Endodermal cell (in vitro differentiated cells): Measurements from ENCODE around the gene GRB10. TPM values are rescaled to one million over a fixed set of nuclear protein-coding genes. Genes with fewer than 3 reads are reported as not detected.

Experiments used
- DNase-seq: peaks from one replicate; pipeline ENCODE4 v3.0.0-alpha.2; 2017
- H3K27ac ChIP-seq: 2 replicates; pipeline ENCODE4 v1.5.1; 2013; ENCODE audit warnings: mild to moderate bottlenecking, low read depth, low read length, moderate library complexity
- H3K27me3 ChIP-seq: 2 replicates; pipeline ENCODE4 v1.6.1; 2013; ENCODE audit warnings: mild to moderate bottlenecking, low read length, moderate library complexity; ENCODE audit not compliant: insufficient read depth, control insufficient read depth, poor library complexity, severe bottlenecking
- H3K36me3 ChIP-seq: 2 replicates; pipeline ENCODE4 v1.7.0; 2013; ENCODE audit warnings: mild to moderate bottlenecking, low read length, moderate library complexity; ENCODE audit not compliant: control insufficient read depth, insufficient read depth
- H3K4me1 ChIP-seq: one replicate; pipeline ENCODE4 v1.7.0; 2013; ENCODE audit warnings: low read length; ENCODE audit not compliant: control insufficient read depth, insufficient read depth
- H3K4me3 ChIP-seq: 2 replicates; pipeline ENCODE4 v1.5.1; 2013; ENCODE audit warnings: mild to moderate bottlenecking, low read length, moderate library complexity
- H3K9ac ChIP-seq: 2 replicates; pipeline ENCODE4 v1.6.1; 2013; ENCODE audit warnings: mild to moderate bottlenecking, low read length, moderate library complexity; ENCODE audit not compliant: poor library complexity, severe bottlenecking; ENCODE audit errors: extremely low read depth
- H3K9me3 ChIP-seq: 2 replicates; pipeline ENCODE4 v1.6.1; 2013; ENCODE audit warnings: mild to moderate bottlenecking, low read length, moderate library complexity; ENCODE audit not compliant: control insufficient read depth
- H3K27ac Mint-ChIP-seq: 2 replicates; pipeline ENCODE4 v1.8.0; 2020; ENCODE audit warnings: mixed read lengths
- H3K27me3 Mint-ChIP-seq: 2 replicates; pipeline ENCODE4 v1.8.0; 2021; ENCODE audit warnings: mild to moderate bottlenecking, mixed read lengths; ENCODE audit not compliant: insufficient read depth
- H3K36me3 Mint-ChIP-seq: 2 replicates; pipeline ENCODE4 v1.8.0; 2020; ENCODE audit warnings: low read depth, mixed read lengths
- H3K4me1 Mint-ChIP-seq: 2 replicates; pipeline ENCODE4 v1.8.0; 2020; ENCODE audit warnings: mixed read lengths
- H3K4me3 Mint-ChIP-seq: 2 replicates; pipeline ENCODE4 v1.8.0; 2020; ENCODE audit warnings: mild to moderate bottlenecking, moderate library complexity, mixed read lengths
- H3K9me3 Mint-ChIP-seq: 2 replicates; pipeline ENCODE4 v1.8.0; 2020; ENCODE audit warnings: mild to moderate bottlenecking, mixed read lengths
- CTCF ChIP-seq: fragments of 200-600 bp; sonication (generic); conservative IDR thresholded peaks from 2 replicates; pipeline ENCODE4 v1.5.0; 2021; ENCODE audit warnings: antibody characterized with exemption, mild to moderate bottlenecking
- WGBS, 2 experiments: methylation state at CpG; one replicate each; pipeline versions ENCODE4 v1.1.5 to v1.1.7; 2013; ENCODE audit warnings: missing lambda C conversion rate in 2 of 2, mixed read lengths in 1 of 2; ENCODE audit not compliant: insufficient coverage in 1 of 2, insufficient read length in 1 of 2; 5-methylcytosine and 5-hydroxymethylcytosine counted together
- total RNA-seq, 2 donors: library from RNA; stranded (reverse); fragmentation: NEBNext Ultra II Directional in 1 of 2; extraction: Animal tissue kit (Norgen Biotek cat#: 25700) in 1 of 2; gene quantifications; 2 replicates in 1 of 2; 3 replicates in 1 of 2; pipeline ENCODE4 v1.2.1, GENCODE V29; 2021

GRB10 gene
- total RNA-seq, 2 donors from 2014 or later = 71.9 to 97.5 TPM

- WGBS, 2 experiments = 82 to 95% methylated on average over 1 to 2 of the region's 2 CpGs
- DNase-seq = no peak
- TF ChIP-seq CTCF = no peak
- Mint-ChIP-seq H3K4me3 (no peak overlapping the region), H3K36me3 (peaks cover 36% of the 10 kb centered on the region), H3K9me3 (peaks cover 15% of the 10 kb centered on the region), H3K27ac (no peak overlapping the region), H3K4me1 (no peaks in the 10 kb centered on the region), H3K27me3 (no peaks in the 10 kb centered on the region)
- H3K27ac ChIP-seq = no peak overlapping the region
- peaks cover 2% of the 10 kb centered on the region for H3K9me3 ChIP-seq
- no peak overlapping the region for H3K9ac ChIP-seq
- no peaks in the 10 kb centered on the region for H3K4me1 ChIP-seq
- H3K4me3 ChIP-seq = no peak overlapping the region
- H3K27me3 ChIP-seq = no peaks in the 10 kb centered on the region
- H3K36me3 ChIP-seq = peaks cover 42% of the 10 kb centered on the region
Measured at GRCh38 chr7:50589364-50589763, 193.3 kb downstream of the GRB10 start.

GRCh38 chr7:50588937-50589336 is 193.8 kb downstream of the GRB10 start:
- Histone ChIP-seq H3K27ac (no peak overlapping the region), H3K4me3 (no peak overlapping the region), H3K4me1 (no peaks in the 10 kb centered on the region), H3K27me3 (no peaks in the 10 kb centered on the region), H3K36me3 (peaks cover 38% of the 10 kb centered on the region), H3K9me3 (peaks cover 7% of the 10 kb centered on the region), H3K9ac (no peak overlapping the region)
- H3K4me3 Mint-ChIP-seq = no peak overlapping the region
- H3K36me3 Mint-ChIP-seq = peaks cover 33% of the 10 kb centered on the region
- H3K9me3 Mint-ChIP-seq = peaks cover 19% of the 10 kb centered on the region
- no peaks in the 10 kb centered on the region for H3K4me1 Mint-ChIP-seq
- peak; percentile 69 for TF ChIP-seq CTCF
- WGBS, 2 experiments = 77 to 91% methylated on average over 5 to 8 of the region's 8 CpGs
- DNase-seq = peak; percentile 70
- H3K27ac Mint-ChIP-seq = no peak overlapping the region
- H3K27me3 Mint-ChIP-seq = no peaks in the 10 kb centered on the region

- Mint-ChIP-seq H3K4me3 (no peak overlapping the region), H3K9me3 (peaks cover 31% of the 10 kb centered on the region), H3K27ac (no peak overlapping the region), H3K36me3 (peaks cover 23% of the 10 kb centered on the region), H3K27me3 (no peaks in the 10 kb centered on the region), H3K4me1 (no peaks in the 10 kb centered on the region)
- TF ChIP-seq CTCF = no peak
- Histone ChIP-seq H3K9me3 (peaks cover 17% of the 10 kb centered on the region), H3K36me3 (peaks cover 26% of the 10 kb centered on the region), H3K4me1 (no peaks in the 10 kb centered on the region), H3K4me3 (no peak overlapping the region), H3K9ac (no peak overlapping the region), H3K27ac (no peak overlapping the region), H3K27me3 (no peaks in the 10 kb centered on the region)
- WGBS, 2 experiments = 85 to 91% methylated on average over 5 to 6 of the region's 6 CpGs
- peak; percentile 5 for DNase-seq
Measured at GRCh38 chr7:50587737-50588136, 195.0 kb downstream of the GRB10 start.
